NCI-H345 treated with DMSO at 0.1 percent for 48 hours (cell line): ENCODE results near the gene TAOK3.

Experiments
- DNase-seq: peaks from one replicate; lab custom pipeline; 2025; ENCODE audit not compliant: unreplicated experiment; lab: John Stamatoyannopoulos, UW

Gene TAOK3

GRCh38 chr12:118219106-118219505 is 153.6 kb downstream of the TAOK3 start:
- DNase-seq, result no peak

- DNase-seq, result no peak
Observed at GRCh38 chr12:118213452-118213851, 159.3 kb downstream of the TAOK3 start.

GRCh38 chr12:118212606-118213005 is 160.1 kb downstream of the TAOK3 start:
- DNase-seq, result no peak

GRCh38 chr12:118206107-118206412 is 166.6 kb downstream of the TAOK3 start:
- DNase-seq, result no peak

GRCh38 chr12:118193958-118194357 is 178.7 kb downstream of the TAOK3 start:
- no peak for DNase-seq

GRCh38 chr12:118193477-118193876 is 179.2 kb downstream of the TAOK3 start:
- no peak for DNase-seq

- no peak for DNase-seq
Observed at GRCh38 chr12:118190266-118190665, 182.4 kb downstream of the TAOK3 start.

GRCh38 chr12:118189741-118190191 is 182.9 kb downstream of the TAOK3 start:
- DNase-seq, result no peak

GRCh38 chr12:118188690-118189371 is 183.9 kb downstream of the TAOK3 start:
- no peak for DNase-seq

- DNase-seq, result no peak
Observed at GRCh38 chr12:118187751-118188435, 184.8 kb downstream of the TAOK3 start.

- DNase-seq, result no peak
Observed at GRCh38 chr12:118185602-118186397, 186.9 kb downstream of the TAOK3 start.

GRCh38 chr12:118183711-118184110 is 189.0 kb downstream of the TAOK3 start:
- no peak for DNase-seq

- DNase-seq, result no peak
Observed at GRCh38 chr12:118183155-118183554, 189.6 kb downstream of the TAOK3 start.

- DNase-seq, result no peak
Observed at GRCh38 chr12:118175823-118176447, 196.8 kb downstream of the TAOK3 start.

- DNase-seq, result no peak
Observed at GRCh38 chr12:118166946-118167345, 205.8 kb downstream of the TAOK3 start.

GRCh38 chr12:118164798-118165486 is 207.8 kb downstream of the TAOK3 start:
- no peak for DNase-seq

- no peak for DNase-seq
Observed at GRCh38 chr12:118160536-118160935, 212.2 kb downstream of the TAOK3 start.

GRCh38 chr12:118151755-118152154 is 221.0 kb downstream of the TAOK3 start:
- no peak for DNase-seq

GRCh38 chr12:118150625-118151024 is 222.1 kb downstream of the TAOK3 start:
- DNase-seq, result no peak

- no peak for DNase-seq
Observed at GRCh38 chr12:118148287-118148686, 224.4 kb downstream of the TAOK3 start.

- DNase-seq, result no peak
Observed at GRCh38 chr12:118145798-118146156, 226.9 kb downstream of the TAOK3 start.
